A549 treated with dexamethasone at 1 μM for 4 hours (cell line): ENCODE measurements around the gene KDSR. TPM values are rescaled to one million over a fixed set of nuclear protein-coding genes. Genes with fewer than 3 reads are reported as not detected.

Source experiments
- total RNA-seq: library from RNA; stranded (reverse); fragments of 200-300 nt; extraction: Qiagen RNA extraction; gene quantifications from 5 replicates; pipeline ENCODE4 v1.2.3, GENCODE V29; 2022

KDSR gene, protein sequence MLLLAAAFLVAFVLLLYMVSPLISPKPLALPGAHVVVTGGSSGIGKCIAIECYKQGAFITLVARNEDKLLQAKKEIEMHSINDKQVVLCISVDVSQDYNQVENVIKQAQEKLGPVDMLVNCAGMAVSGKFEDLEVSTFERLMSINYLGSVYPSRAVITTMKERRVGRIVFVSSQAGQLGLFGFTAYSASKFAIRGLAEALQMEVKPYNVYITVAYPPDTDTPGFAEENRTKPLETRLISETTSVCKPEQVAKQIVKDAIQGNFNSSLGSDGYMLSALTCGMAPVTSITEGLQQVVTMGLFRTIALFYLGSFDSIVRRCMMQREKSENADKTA
- total RNA-seq, result 33.7 to 40.7 TPM (median 36.4 TPM) in 5 replicates

GRCh38 chr18:63367053-63367953, at the start of gene KDSR:
TSS of gene KDSR (minus strand) at chr18:63367206. CDS start at chr18:63367118, 88 bp downstream.

DNA sequence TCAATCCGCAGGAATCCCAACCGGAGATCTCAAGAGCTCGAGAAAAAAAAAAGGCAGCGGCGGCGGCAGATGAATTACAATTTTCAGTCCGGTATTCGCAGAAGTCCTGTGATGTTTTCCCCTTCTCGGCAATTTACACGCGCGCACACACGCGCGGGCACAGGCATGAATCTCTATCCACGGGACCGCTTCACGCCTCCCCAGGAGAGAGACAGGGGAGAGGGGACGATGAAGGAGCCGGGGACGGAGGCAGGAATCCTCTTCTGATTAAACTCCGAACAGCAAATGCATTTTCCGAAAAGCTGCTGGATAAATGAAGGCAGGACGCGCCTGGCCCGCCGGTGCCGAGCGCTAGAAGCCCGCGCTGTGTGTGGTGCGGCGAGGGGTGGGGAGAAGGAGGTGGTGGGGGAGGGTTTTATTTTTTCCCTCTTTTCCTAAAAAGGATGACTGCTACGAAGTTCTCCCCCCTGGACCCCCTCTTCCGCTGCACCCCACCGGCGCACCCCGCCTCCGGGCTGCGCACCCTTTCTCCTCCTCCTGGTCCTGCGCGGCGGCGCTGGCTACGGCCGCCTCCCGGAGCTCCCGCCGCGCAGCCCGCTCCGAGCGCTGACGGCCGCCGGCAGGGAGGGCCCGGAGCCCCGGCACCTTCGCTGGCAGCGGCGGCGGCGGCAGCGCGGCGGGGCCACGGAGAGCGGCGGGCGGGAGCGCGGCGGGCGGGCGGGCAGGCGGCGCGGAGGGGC, 47.5 kb downstream of the KDSR start, which contains the start of gene BCL2:
BCL2 (minus strand) TSS at position 387 of the 740 bp plus-strand sequence.

Other genes with a start within 250 kb of the KDSR start
- 0.51 to 0.68 TPM (median 0.64 TPM) in 5 replicates for gene BCL2, start 47.4 kb downstream of the KDSR start, total RNA-seq
- 20.1 to 24.9 TPM (median 21.0 TPM) in 5 replicates for gene VPS4B, start 55.3 kb upstream of the KDSR start, total RNA-seq
- gene SERPINB5, start 109.8 kb upstream of the KDSR start, total RNA-seq, result 0.05 to 0.30 TPM (median 0.09 TPM) in 5 replicates
- not detected in 5 replicates for gene SERPINB12, start 175.2 kb upstream of the KDSR start, total RNA-seq
- gene SERPINB13, start 220.1 kb upstream of the KDSR start, total RNA-seq, result not detected in 5 replicates